ENCODE data around the gene LIPC. TPM values are rescaled to one million over a fixed set of nuclear protein-coding genes. Genes with fewer than 3 reads are reported as not detected.

The LIPC gene
- polyA plus RNA-seq, 3 donors, result 0.37 TPM; not detected in 2

- Mint-ChIP-seq H3K27ac (no peak overlapping the region), H3K4me3 (no peak overlapping the region), H3K9me3 (peaks cover 0 to 3% (median 2%) of the 10 kb centered on the region in 7 donors), H3K4me1 (peaks cover 11% of the 10 kb centered on the region), H3K36me3 (no peaks in the 10 kb centered on the region), H3K27me3 (ENCODE audit: low read depth in 3 of 3) (peaks cover 0 to 3% (median 2%) of the 10 kb centered on the region in 3 donors)
- Histone ChIP-seq H3K9ac (ENCODE audit: insufficient read depth, low read length, poor library complexity, severe bottlenecking) (no peak overlapping the region), H3K27me3 (ENCODE audit: control insufficient read depth in 2 of 2, insufficient read depth in 2 of 2, low read length in 2 of 2) (no peaks in the 10 kb centered on the region), H3K27ac (ENCODE audit: low read depth in 1 of 2, low read length in 2 of 2) (no peak overlapping the region), H3K4me3 (replicated peaks in 1 of 3; ENCODE audit: low read depth in 2 of 3, low read length in 3 of 3) (no peak overlapping the region), H3K4me2 (replicated peaks; ENCODE audit: extremely low read depth, low read length, poor library complexity, severe bottlenecking) (no peak overlapping the region), H3K36me3 (replicated peaks in 1 of 2; ENCODE audit: control insufficient read depth in 1 of 2, insufficient read depth in 2 of 2, low read length in 2 of 2) (no peaks in the 10 kb centered on the region), H3K9me3 (replicated peaks in 1 of 2; ENCODE audit: control insufficient read depth in 1 of 2, insufficient read depth in 1 of 2, low read length in 2 of 2) (peaks cover 0 to 2% of the 10 kb centered on the region in 2 donors), H3K4me1 (ENCODE audit: control insufficient read depth in 1 of 2, insufficient read depth in 2 of 2, low read length in 2 of 2) (peaks cover 7 to 10% of the 10 kb centered on the region in 2 donors), H4K20me1 (ENCODE audit: insufficient read depth, low read length) (no peaks in the 10 kb centered on the region), H3K79me2 (ENCODE audit: insufficient read depth, low read length) (no peaks in the 10 kb centered on the region), H2AFZ (ENCODE audit: insufficient read depth, low read depth, low read length, poor library complexity, severe bottlenecking) (no peak overlapping the region)
- 100% methylated on average over 3 of the region's 4 CpGs for WGBS (ENCODE audit: insufficient coverage)
- no peak for DNase-seq
- TF ChIP-seq, protein P1, sequence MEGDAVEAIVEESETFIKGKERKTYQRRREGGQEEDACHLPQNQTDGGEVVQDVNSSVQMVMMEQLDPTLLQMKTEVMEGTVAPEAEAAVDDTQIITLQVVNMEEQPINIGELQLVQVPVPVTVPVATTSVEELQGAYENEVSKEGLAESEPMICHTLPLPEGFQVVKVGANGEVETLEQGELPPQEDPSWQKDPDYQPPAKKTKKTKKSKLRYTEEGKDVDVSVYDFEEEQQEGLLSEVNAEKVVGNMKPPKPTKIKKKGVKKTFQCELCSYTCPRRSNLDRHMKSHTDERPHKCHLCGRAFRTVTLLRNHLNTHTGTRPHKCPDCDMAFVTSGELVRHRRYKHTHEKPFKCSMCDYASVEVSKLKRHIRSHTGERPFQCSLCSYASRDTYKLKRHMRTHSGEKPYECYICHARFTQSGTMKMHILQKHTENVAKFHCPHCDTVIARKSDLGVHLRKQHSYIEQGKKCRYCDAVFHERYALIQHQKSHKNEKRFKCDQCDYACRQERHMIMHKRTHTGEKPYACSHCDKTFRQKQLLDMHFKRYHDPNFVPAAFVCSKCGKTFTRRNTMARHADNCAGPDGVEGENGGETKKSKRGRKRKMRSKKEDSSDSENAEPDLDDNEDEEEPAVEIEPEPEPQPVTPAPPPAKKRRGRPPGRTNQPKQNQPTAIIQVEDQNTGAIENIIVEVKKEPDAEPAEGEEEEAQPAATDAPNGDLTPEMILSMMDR (IDR thresholded peaks at IDR 0.05), result no peak
- intact Hi-C loops (cut with micrococcal nuclease), result no loop called here
Observed at GRCh38 chr15:58572521-58572920, 140.7 kb downstream of the LIPC start.

DNA sequence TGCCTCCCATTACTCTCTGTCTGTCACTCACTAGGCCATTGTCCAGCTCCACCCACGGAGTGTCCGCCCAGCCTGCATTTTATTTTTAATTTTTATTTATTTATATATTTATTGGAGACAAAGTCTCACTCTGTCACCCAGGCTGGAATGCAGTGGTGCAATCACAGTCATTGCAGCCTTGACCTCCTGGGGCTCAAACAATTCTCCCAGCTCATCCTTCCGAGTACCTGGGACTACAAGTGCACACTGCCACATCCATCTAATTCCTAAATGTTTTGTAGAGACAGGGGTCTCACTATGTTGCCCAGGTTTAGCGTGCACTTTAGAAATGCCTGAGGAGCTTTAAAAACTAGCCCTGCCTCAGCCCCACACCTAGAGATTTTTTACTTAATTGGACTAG is 141.5 kb downstream of the LIPC start:
- H3K4me1 Mint-ChIP-seq, result peaks cover 7% of the 10 kb centered on the region

More for the DNA sequence above, 141.5 kb downstream of the LIPC start:
- TF ChIP-seq, protein P1 (IDR thresholded peaks at IDR 0.05), result no peak
- Mint-ChIP-seq H3K36me3 (no peaks in the 10 kb centered on the region), H3K27ac (no peak overlapping the region), H3K4me3 (no peak overlapping the region), H3K9me3 (peaks cover 0 to 3% (median 2%) of the 10 kb centered on the region in 7 donors), H3K27me3 (ENCODE audit: low read depth in 3 of 3) (peaks cover 0 to 3% (median 2%) of the 10 kb centered on the region in 3 donors)
- intact Hi-C loops (cut with micrococcal nuclease), result no loop called here
- no peaks in the 10 kb centered on the region for H4K20me1 ChIP-seq (ENCODE audit: insufficient read depth, low read length)
- no peak overlapping the region for H3K4me2 ChIP-seq (replicated peaks; ENCODE audit: extremely low read depth, low read length, poor library complexity, severe bottlenecking)
- H3K4me1 ChIP-seq (ENCODE audit: control insufficient read depth in 1 of 2, insufficient read depth in 2 of 2, low read length in 2 of 2), result peaks cover 2 to 3% of the 10 kb centered on the region in 2 donors
- H3K27ac ChIP-seq (ENCODE audit: low read depth in 1 of 2, low read length in 2 of 2), result no peak overlapping the region
- no peak overlapping the region for H2AFZ ChIP-seq (ENCODE audit: insufficient read depth, low read depth, low read length, poor library complexity, severe bottlenecking)
- peaks cover 0 to 2% of the 10 kb centered on the region in 2 donors for H3K9me3 ChIP-seq (replicated peaks in 1 of 2; ENCODE audit: control insufficient read depth in 1 of 2, insufficient read depth in 1 of 2, low read length in 2 of 2)
- no peaks in the 10 kb centered on the region for H3K79me2 ChIP-seq (ENCODE audit: insufficient read depth, low read length)
- H3K4me3 ChIP-seq (replicated peaks in 1 of 3; ENCODE audit: low read depth in 2 of 3, low read length in 3 of 3), result no peak overlapping the region
- WGBS (ENCODE audit: insufficient coverage), result 100% methylated on average over 1 of the region's 4 CpGs
- no peaks in the 10 kb centered on the region for H3K36me3 ChIP-seq (replicated peaks in 1 of 2; ENCODE audit: control insufficient read depth in 1 of 2, insufficient read depth in 2 of 2, low read length in 2 of 2)
- H3K27me3 ChIP-seq (ENCODE audit: control insufficient read depth in 2 of 2, insufficient read depth in 2 of 2, low read length in 2 of 2), result no peaks in the 10 kb centered on the region
- H3K9ac ChIP-seq (ENCODE audit: insufficient read depth, low read length, poor library complexity, severe bottlenecking), result no peak overlapping the region
- DNase-seq, result no peak

All from CD14-positive monocyte (primary cell).